Suppressor macrophage treated with lipopolysaccharide for 4 hours (primary cell): ENCODE results near the gene MRPL46.

Source experiments
- DNase-seq: peaks from one replicate; pipeline ENCODE4 v3.0.0-alpha.2; 2020

Gene MRPL46

DNA sequence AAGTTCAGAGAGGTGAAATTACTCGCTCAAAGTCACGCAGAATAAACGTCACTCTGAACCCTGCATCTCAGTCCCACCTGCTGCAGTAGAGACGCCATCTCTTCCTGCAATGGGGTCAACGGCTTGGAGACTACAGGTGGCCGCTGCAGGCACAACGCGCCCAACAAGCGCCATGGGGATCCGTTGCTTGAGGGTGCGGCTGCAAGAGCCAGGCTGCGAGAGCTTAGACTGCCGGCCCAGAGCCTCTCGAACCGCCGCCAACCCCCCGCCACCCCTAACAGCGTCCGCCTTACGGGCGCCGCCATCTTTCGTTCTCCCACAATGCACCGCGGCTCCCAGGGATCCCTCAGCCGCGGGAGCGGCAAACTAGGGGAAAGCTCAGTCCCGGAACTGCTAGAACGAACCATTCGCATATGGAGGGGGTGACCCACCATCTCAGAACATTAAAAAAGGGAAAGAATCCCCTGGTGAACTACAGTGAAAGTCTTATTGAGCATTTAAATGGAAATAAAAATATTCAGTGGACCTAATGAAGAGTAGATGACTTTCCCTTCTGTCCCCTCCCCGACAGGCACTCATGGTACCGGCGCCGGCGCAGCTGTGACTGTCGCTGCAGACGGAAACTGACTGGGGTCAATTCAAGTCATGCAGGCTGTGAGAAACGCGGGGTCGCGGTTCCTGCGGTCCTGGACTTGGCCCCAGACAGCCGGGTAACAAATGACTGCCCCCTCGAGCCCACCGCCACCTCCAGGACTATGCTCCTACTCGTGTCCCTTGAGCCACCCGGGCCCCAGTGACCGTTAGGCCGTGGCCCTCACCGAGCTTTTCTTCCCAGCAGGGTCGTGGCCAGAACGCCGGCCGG lies at the start of gene MRPL46, which contains the start of gene MRPS11:
Gene MRPL46 (minus strand): TSS at position 316 of the 862 bp plus-strand sequence. CDS start 11 bp downstream, at position 305.
Gene MRPS11 (plus strand): TSS at position 636 of the 862 bp plus-strand sequence. CDS start 10 bp downstream, at position 646.
- DNase-seq, result peak; percentile 93

DNA sequence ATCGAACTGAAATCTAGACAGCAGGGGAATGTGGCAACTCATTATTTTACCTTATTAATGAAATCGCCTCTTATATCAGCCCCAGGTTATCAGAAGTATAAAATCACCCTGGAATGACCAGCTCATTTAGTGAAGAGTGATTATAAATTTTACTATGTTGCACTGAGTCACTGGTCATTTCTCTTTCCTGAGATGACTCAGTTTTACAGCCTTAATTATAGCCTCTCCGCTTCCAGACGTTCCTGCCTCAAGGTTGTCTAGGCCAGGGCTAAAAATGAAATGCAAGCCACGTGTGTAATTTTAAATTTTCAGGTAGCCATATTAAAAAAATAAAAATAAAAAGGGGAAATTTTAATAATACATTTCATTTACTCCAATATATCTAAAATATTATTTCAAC lies 46.0 kb upstream of the MRPL46 start:
- no peak for DNase-seq

DNA sequence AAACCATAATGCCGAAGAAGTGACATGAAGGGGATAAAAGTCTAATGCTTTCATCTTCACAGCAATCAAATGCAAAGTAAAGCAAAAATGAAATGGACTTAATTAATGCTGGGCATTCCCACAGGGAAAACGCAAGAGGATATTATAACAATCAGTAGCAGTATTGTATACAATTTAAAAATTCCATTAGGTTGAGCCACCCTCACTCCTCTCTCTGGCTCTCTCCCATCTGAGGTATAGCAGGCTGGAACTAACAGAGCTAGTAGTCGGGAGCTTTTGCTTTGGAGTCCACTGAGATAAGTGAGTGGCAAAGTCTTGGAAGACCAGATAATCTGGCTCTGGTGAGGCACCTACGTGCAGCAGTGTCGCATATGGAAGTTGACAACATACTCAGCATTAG lies 45.4 kb upstream of the MRPL46 start:
- DNase-seq, result no peak

DNA sequence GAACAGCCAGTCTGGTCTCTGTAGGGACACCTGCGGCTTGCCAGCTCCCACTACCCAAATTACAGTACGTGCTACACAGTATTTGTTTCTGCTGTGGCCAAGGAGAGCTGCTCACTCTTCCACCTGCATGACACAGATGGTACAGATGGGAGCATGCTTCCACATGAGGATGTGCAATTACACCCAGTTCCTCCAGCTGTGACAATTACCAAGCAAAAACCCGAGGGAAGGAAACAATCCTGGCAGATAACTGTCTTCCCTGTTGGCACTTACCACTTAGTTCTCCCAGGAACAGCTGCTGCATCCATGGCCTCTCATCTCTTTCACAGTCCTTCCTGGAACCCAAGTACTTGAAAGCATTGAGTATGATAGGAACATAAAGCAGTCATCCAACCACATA lies 44.9 kb upstream of the MRPL46 start:
- no peak for DNase-seq

DNA sequence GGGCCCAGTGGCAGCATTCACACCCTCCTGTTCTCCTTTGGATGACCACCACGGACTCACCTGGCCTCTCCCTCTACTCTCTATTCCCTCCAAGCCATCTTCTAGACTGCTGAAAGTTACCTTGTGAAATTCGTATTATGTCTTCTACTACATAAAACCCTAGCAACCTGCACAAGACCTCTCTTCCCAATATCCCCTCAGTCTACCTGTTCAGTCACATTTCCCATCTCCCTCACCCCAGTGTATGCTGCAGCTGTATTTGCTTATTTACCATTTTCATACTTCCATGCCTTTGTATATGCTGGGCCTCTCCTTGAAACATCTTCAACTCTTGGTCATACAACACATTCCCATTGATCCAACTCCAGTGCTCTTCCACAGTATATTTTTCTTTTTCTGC lies 44.0 kb upstream of the MRPL46 start:
- DNase-seq, result no peak

DNA sequence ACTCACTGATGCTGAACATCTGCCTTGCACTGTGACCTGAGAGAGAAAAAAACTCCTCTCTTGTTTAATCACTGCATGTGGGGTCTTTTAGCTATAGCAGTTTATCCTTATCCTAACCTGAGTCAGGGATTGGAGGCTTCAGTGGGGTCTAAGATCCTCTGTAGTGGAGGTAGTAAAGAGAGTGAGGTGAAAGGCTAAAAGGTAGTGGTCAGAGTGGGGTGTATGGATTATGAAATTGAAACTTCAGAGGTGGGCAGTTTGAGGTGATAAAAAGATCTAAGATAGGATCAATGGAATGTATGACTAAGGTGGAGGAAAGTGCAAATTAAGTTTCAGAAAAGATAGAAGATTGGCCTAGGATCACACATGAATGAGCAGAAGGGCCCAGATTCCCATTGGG lies 42.8 kb upstream of the MRPL46 start:
- DNase-seq, result no peak

DNA sequence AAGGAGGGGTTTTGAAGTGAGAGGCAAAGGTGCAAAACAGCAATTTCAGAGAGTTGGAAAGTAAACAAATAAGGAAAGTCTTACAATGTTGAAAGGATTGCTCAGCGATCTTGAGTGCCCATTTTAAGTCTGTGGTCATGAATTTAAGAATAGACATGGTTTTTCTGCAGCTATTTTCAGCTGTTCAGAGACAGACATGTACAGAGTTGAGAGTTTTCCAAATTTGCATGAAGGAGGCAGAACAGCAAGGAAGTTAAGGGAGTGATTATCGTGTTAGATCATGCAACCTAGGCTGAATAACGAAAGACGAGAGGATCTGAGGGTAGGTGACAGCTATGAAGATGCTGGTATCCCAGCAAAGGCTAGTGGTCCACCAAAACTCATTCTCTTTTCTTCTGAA lies 42.1 kb upstream of the MRPL46 start:
- DNase-seq, result no peak

DNA sequence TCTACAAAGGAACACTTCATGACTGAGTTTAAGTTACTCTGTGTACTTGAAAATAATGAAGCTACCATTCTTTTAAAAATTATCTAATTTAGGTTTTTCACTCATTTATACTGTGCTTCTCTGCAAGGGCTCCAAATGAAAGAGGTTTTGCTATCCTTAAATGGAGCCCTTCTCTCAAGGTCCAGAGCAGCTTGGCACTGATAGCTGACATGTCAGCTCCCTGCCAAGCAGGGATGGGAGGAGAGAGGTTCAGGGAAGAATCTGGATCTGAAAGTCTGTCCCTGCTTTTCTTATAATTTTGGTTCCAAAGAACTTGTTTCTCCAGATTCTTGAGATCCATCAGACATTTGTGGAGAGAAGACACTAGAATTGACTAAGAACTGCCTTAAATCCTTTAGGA lies 39.4 kb upstream of the MRPL46 start:
- no peak for DNase-seq

DNA sequence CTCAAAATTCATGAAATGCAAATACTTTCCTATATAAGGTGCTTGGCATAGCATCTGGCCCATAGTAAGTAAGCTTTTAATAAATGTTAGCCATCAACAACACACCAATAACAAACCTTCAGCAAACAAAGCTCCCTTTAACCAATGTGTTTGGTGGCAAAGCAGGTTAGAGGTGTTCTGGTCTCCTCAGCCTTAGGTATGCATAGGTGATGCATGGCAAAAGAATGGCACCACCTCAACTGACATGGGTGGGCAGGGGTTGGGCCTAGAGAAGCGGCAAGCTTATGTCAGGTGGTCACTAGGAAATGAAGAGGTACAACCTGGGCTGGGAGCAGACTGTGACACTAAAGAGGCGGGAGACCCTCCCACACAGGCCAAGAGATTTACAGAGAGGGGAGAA lies 38.5 kb upstream of the MRPL46 start:
- DNase-seq, result no peak

DNA sequence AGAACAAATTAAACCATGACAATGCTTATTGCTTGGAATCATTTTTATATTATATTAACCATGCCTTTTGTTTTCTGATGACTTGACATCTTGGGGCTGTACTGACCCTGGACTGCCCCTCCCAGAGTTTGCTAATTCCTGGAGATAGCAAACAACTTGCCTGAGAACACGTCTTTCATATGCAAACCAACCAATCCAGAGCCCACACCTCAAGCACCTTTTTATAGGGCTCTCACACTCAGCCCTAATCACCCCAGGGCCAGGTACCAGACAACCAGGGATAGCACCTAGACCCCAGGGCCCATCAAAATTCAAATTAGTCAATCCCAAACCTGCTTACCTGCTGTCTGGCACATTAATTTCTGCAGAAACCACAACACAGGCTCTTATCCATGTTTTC lies 37.3 kb upstream of the MRPL46 start:
- no peak for DNase-seq

DNA sequence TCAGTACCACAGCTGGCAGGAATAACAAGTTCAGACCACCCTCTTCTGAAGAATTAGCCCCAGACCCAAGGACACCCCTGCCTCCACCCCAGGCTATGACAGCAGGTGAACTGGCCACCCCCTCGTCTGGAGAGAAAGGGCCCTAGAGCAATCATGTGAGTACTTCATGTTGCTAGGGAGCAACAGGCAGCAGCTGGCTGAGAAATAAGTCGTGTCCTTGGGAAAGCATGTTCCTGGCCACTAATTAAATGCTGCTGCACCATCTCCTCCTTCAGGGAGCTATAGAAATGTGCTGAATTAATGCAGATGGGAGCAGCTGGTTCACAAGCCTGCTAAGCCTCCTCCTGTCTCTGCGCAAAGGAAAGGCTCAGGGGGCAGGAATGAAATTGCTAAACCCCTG lies 31.8 kb upstream of the MRPL46 start:
- DNase-seq, result no peak

DNA sequence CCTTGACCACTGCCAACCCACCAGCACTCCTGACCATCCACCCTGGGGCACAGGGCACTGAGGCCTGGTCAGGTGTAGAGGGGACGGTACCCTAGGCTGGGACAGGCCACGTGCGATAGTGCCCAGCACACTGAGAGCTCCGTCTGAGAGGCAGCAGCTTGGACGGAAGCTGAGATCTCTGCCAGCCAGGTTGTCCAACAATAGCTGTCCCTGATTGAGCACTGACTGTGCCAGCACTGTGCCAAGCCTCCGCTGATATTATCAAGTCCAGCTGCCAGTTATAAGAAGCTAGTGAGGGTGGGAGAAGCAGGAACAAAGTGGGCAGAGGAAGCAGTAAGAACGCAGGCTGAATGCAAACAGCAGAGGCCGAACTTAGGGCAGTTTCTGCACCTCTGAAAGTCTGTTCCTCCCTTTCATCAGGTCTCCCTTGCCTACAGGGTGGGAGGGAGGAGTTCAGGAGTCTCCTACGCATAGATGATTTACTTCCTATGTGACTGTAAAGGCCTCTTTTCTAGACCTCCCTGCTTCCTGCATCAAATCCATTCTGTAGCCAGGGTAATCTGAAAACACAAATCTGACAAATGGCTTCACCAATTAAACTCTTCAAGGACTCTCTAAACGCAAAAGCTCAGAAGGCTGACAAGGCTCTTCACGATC lies 30.0 kb upstream of the MRPL46 start:
- no peak for DNase-seq

DNA sequence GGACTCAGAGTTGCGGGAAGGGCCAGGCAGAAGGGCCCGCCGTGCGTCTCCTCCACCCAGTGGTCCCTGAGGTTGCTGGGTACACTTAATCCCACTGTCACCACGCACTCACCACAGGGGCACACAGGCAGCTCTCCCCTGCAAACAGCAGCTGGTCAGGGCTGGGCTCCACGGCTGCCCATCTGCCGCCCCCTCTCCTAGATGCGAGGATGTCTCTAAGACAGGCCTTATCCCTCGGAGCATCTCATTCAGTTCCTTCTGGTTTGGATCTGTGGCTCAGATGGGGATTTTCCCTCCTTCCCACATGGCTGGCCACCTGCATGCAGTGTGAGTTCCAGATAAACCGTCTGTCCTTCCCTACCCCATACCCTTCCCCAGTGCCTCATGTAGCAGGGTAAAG lies 26.7 kb upstream of the MRPL46 start:
- DNase-seq, result no peak

DNA sequence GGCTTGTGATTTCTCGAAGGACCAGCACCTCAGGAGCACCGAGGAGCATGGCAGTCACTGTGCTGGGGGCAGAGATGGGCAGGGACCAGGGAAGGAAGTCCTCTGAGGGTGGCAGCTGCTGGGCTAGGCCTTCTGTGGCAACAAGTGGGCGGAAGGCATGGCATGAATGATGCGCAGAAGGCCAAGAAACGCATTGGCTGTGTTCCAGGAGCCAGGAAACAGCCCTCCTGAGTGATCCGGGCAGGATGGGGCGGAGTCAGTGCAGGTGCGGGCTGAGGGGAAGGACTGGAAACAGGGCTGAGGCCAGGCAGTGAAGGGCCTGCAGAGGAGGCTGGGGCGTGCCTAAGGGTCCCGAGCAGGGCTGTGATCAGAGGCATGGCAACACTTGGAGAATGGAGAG lies 24.0 kb upstream of the MRPL46 start:
- no peak for DNase-seq

DNA sequence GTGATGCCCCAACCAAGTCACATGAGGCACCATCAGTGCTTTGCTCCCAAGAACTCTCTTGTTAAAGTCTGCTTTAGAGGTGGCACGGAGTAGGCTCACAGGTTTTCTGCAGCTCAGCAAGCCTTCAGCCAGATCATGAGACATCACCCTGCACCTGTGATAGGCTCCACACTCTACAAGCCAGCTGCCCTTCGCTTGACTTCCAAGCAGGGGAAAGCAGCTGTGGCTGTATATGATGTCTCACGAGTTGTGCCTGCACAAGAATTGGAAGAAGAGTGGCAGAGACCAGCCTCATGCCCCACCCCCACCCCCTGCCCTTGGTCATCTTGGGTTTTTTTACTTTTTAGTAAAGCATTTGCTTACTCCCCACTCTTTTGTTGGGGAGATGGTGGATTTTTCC lies 22.8 kb upstream of the MRPL46 start:
- no peak for DNase-seq

DNA sequence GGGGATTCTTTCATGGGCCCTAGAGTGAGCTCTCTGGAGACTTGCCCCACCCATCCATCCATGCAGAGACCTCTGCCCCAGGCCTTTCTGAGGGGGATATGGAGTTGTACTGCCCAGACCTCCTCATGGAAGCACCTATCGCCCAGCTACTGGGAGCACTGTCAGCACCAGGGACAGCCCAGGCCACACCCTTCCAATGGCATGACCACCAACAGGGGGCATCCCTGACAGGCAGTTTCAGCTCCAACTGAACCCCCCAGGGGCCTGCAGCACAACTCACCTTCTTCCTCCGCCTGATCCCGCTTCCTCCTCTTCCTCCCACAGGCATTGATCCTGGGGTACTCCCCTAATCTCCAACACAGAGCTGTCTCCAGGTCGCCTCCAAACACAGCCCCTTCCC lies 22.1 kb upstream of the MRPL46 start:
- DNase-seq, result no peak

DNA sequence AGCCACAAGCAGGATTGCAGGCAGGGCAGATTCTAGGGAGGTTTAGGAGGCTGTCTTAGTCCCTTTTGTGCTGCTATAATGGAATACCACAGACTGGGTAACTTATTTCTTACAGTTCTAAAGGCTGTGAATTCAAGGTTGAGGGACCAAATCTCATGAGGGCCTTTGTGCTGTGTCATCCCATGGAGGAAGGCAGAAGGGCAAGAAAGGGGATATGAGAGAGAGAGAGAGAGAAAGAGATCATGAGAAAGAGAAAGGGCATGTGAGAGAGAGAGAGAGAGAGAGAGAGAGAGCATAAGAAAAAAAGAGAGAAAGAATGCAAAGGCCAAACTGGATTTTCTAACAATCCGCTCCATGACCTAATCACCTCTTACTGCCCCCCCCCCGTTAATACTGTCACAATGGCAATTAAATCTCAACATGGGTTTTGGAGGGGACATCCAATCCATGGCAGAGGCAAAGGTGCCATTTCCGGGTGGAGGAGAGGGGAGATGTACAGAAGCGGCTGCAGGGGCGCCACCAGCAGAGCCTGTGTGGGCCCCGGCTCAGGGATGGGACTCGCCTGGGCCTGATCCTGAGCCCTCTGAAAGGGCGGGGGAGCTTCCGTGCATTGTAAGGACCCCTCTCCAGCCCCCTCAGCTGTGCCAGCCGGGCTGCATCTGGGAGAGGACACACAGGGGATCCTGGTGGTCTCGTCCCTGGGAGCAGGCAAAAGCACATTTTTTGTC lies 20.8 kb upstream of the MRPL46 start:
- DNase-seq, result no peak

DNA sequence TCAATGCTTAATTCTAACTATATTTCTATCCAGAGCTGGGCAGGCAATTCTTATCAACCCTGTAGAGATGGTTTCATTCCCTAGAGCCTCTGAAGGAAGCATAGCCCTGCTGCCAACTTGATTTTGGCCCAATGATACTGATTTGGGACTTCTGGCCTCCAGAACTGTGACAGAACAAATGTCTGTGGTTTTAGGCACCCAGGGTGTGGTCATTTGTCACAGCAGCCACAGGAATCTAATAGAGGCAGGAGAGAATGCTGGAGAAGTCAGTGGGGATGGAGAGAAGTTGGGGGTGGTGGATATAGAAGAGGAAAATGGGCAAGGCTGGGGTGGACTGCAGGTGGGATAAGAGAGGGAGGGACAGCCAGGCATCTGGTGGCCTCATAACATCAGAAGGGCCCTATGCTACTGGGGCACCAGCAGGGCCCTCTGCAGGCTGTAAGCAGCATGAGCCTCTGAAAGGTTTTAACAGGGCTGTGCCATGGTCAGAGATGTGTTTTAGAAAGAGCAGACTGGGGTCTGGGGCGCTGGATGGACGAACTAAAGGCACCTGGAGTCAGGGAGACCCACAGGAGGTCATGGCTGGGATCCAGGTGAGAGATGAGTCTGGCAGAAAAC lies 20.1 kb upstream of the MRPL46 start:
- DNase-seq, result no peak

DNA sequence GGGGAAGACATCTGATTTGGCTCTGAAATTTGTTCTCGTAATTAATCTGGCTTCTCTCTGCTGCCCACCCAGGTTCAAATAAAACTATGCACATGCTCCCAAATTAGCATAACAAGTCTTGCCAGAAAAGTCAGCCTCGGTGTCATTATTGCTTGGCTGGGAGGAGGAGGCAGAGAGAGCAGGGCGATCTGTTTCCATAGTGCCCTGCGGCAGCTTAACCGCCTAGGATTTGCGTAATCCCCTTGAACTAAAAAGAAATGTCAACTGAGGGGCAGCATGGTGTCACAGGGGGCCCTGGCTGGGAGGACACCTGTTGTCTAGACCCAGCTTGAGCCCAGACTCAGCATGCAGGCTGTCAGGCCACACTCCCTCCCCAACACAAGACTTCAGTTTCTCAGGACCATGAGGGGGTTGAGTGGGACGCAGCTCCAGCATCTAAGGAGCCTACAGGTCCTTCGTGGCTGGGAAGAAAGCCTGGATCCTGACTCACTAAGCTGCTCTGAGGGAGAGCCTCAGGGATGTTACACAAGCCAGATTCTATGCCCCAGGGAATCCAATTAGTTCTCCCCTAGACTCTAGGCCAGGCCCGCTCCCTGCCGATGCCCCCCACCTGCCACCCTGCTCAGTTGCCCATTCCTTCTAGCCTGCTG lies 17.6 kb upstream of the MRPL46 start:
- DNase-seq, result no peak

DNA sequence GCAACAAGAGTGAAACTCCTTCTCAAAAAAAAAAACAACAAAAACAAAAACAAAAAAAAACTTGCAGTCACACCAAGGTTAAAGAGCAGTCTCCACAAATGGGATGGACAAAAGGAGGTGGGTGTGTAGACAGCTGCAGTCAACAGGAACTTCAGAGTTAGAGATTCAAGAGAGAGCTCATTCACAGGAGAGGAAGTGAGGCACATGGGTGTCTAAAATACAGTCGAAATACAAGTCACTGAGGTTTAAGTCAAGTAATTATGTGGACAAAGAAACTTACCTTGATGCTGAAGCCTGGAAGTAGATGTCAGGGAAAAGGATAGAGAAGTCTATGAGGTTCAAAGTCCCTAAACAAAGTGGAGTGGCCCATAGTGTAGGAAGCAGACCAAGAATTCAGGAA lies 15.1 kb upstream of the MRPL46 start:
- no peak for DNase-seq

DNA sequence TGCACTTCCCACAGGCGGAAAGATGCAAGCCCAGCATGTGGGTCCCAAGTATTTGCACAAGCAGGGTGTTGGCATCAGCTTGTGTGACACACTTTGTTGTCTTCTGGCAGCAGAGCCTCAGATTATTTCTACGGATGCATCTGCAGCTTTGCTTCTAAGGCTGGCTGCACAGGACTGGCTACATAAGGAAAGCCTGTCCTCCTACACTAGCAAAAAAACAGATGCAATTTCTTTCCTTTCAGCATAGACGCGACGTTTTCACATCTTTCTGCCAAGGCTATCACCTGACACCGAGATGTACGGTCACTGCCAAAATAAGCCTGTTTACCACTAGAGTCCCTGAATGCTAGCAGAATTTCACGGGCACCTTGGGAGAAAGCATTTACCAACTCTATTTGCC lies 13.8 kb upstream of the MRPL46 start:
- DNase-seq, result no peak

DNA sequence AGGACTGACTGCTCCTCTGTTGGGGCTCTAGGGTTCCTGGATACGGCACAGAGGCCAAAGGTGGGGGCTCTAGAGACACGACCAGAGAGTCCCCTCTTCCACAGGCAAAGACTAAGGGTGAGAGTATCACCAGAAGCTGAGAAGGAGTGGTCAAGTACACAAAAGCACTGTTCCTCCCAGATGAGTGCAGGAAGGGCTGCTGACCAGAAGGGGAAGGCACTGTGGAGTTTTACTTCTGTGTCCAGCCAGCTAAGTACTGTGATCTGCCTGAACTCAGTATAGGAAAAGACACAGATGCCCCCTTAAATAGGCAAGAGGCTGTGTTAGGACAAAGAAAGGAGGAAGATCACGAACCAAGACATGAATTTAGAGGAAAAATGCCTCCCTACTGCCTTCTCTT lies 12.0 kb upstream of the MRPL46 start:
- DNase-seq, result no peak

DNA sequence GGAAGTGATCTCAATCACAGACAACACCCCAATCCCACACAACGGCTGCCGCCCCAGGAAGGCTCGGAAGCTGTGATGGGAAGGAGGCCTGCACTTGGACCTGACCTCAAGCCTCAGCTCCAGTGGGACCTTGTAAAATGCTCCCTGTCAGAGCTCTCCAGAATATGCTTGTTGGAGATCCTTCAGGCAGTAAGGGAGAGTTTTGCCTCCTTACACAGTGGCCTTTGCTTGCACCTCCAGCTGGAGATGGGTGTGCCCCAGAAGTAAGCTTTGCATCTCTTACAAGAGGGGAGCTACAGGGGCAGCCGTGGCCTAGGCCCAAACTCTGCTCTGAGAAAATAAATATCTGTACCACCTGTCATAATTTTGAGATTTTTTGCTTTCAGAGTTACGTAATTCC lies 10.7 kb upstream of the MRPL46 start:
- no peak for DNase-seq
